HepG2 (cell line): ENCODE results near the gene CHDH. TPM values are rescaled to one million over a fixed set of nuclear protein-coding genes. Genes with fewer than 3 reads are reported as not detected.

Experiments
- ATAC-seq: fragments of 200-7000 bp; cut with Tn5 transposase; 3 replicates; pipeline ENCODE4 v1.9.1; 2020; ENCODE audit warnings: mild to moderate bottlenecking, moderate library complexity
- BruUV-seq: library from RNA; stranded (reverse); fragments of 400-500 nt; replicated peaks from 2 replicates; lab custom pipeline; 2021; lab: Mats Ljungman, UMichigan
- CTCF ChIA-PET: fragments of 300-600 bp; formaldehyde crosslinking; extraction: SDS; loops from one replicate; lab custom pipeline; 2021; ENCODE audit warnings: low total read pairs, inconsistent platforms, low intra/inter-chr PET ratio; lab: Yijun Ruan, JAX
- POLR2A ChIA-PET: fragments of 350-600 bp; sonication (Branson Sonifier 250); formaldehyde crosslinking; loops from one replicate; lab custom pipeline; 2020; ENCODE audit warnings: antibody characterized with exemption, inconsistent platforms; lab: Yijun Ruan, JAX
- DNase-seq: peaks from one replicate; pipeline ENCODE4 v3.0.0-alpha.2; 2015; ENCODE audit warnings: low spot score
- FAIRE-seq: peaks from 3 replicates; lab custom pipeline; 2011; peaks lifted over from hg19 to GRCh38; lab: Jason Lieb, UNC
- H2AFZ ChIP-seq: one replicate; pipeline ENCODE4 v1.6.1; 2011; ENCODE audit warnings: low read length, inconsistent platforms
- H3K27ac ChIP-seq: fragments of 300-600 bp; 3 replicates; pipeline ENCODE4 v1.8.0; 2011; ENCODE audit warnings: mixed run types, mild to moderate bottlenecking, mixed read lengths, low read length, inconsistent platforms; ENCODE audit not compliant: insufficient read depth; ENCODE audit errors: extremely low read length
- H3K27me3 ChIP-seq, 2 experiments: fragments of 200-600 bp in 1 of 2; 2 replicates in 1 of 2; 3 replicates in 1 of 2; pipeline versions ENCODE4 v1.6.0 to v1.8.0; 2011; ENCODE audit warnings: low read length in 2 of 2, mild to moderate bottlenecking in 2 of 2, moderate library complexity in 2 of 2, inconsistent platforms in 1 of 2; ENCODE audit not compliant: insufficient read depth in 2 of 2, control insufficient read depth in 1 of 2
- H3K36me3 ChIP-seq, 2 experiments: fragments of 200-600 bp in 1 of 2; replicated peaks in 1 of 2; 2 replicates in 1 of 2; 3 replicates in 1 of 2; pipeline versions ENCODE4 v1.5.1 to v1.8.0; 2011; ENCODE audit warnings: low read length in 2 of 2, inconsistent platforms in 1 of 2; ENCODE audit not compliant: insufficient read depth in 2 of 2, control insufficient read depth in 1 of 2
- H3K4me1 ChIP-seq: 2 replicates; pipeline ENCODE4 v1.5.1; 2012; ENCODE audit warnings: low read length, inconsistent platforms; ENCODE audit not compliant: insufficient read depth
- H3K4me2 ChIP-seq: 2 replicates; pipeline ENCODE4 v1.6.0; 2011; ENCODE audit warnings: low read depth, low read length, inconsistent platforms
- H3K4me3 ChIP-seq, 3 experiments: fragments of 200-600 bp in 1 of 3; sonication (generic), shearing (Covaris generic) in 1 of 3; replicated peaks in 1 of 3; 2 replicates each; pipeline ENCODE4 v1.5.1; 2011 to 2016; ENCODE audit warnings: low read length in 3 of 3, inconsistent platforms in 2 of 3, low read depth in 2 of 3, mild to moderate bottlenecking in 2 of 3, control low read depth in 1 of 3, mixed read lengths in 1 of 3; ENCODE audit not compliant: insufficient read depth in 1 of 3
- H3K79me2 ChIP-seq: one replicate; pipeline ENCODE4 v1.6.1; 2011; ENCODE audit warnings: low read length, inconsistent platforms; ENCODE audit not compliant: insufficient read depth
- H3K9ac ChIP-seq: 2 replicates; pipeline ENCODE4 v1.6.0; 2011; ENCODE audit warnings: mild to moderate bottlenecking, low read depth, low read length, inconsistent platforms; ENCODE audit not compliant: insufficient read depth
- H3K9me3 ChIP-seq: 2 replicates; pipeline ENCODE4 v1.5.1; 2012; ENCODE audit warnings: mild to moderate bottlenecking, low read length
- H4K20me1 ChIP-seq: 2 replicates; pipeline ENCODE4 v1.6.0; 2011; ENCODE audit warnings: inconsistent platforms, mild to moderate bottlenecking, low read length, moderate library complexity; ENCODE audit not compliant: insufficient read depth
- AFF4 ChIP-seq: sonication (generic); formaldehyde crosslinking; IDR thresholded peaks from 2 replicates; pipeline ENCODE4 v1.4.0; 2020; ENCODE audit warnings: missing genetic modification reagents
- AKAP8 ChIP-seq: sonication (generic); formaldehyde crosslinking; IDR thresholded peaks from 2 replicates; pipeline ENCODE4 v1.5.1; 2020; ENCODE audit warnings: mild to moderate bottlenecking, missing genetic modification reagents
- CCDC6 ChIP-seq: sonication (generic); formaldehyde crosslinking; IDR thresholded peaks from 2 replicates; pipeline ENCODE4 v1.8.1; 2022; ENCODE audit warnings: mild to moderate bottlenecking, missing genetic modification reagents, moderate library complexity
- CREB1 ChIP-seq, 2 experiments: fragments of 450-650 bp in 1 of 2; IDR thresholded peaks; 2 replicates each; pipeline ENCODE4 v1.6.1; 2016 to 2017; ENCODE audit warnings: control low read depth in 1 of 2, mild to moderate bottlenecking in 1 of 2, missing compliant biosample characterization in 1 of 2, missing genetic modification characterization in 1 of 2
- E2F5 ChIP-seq: sonication (generic); formaldehyde crosslinking; conservative IDR thresholded peaks from 2 replicates; pipeline ENCODE4 v1.4.0; 2020; ENCODE audit warnings: missing genetic modification reagents
- MXD3 ChIP-seq: IDR thresholded peaks from 2 replicates; pipeline ENCODE4 v1.6.1; 2016; ENCODE audit warnings: mild to moderate bottlenecking, missing biosample characterization, missing genetic modification reagents
- SOX5 ChIP-seq: IDR thresholded peaks from 2 replicates; pipeline ENCODE4 v1.6.1; 2016; ENCODE audit warnings: borderline replicate concordance
- TBX2 ChIP-seq: sonication (generic); formaldehyde crosslinking; IDR thresholded peaks from 2 replicates; pipeline ENCODE4 v1.5.0; 2020; ENCODE audit warnings: missing genetic modification reagents, mild to moderate bottlenecking, borderline replicate concordance
- TEAD3 ChIP-seq: optimal IDR thresholded peaks from 2 replicates; pipeline ENCODE3; 2016; ENCODE audit warnings: borderline replicate concordance
- THAP7 ChIP-seq: sonication (generic); formaldehyde crosslinking; IDR thresholded peaks from 2 replicates; pipeline ENCODE4 v1.8.1; 2023; ENCODE audit warnings: mild to moderate bottlenecking, missing genetic modification reagents
- ZBTB42 ChIP-seq: sonication (generic); formaldehyde crosslinking; IDR thresholded peaks from 2 replicates; pipeline ENCODE4 v1.5.0; 2020; ENCODE audit warnings: mild to moderate bottlenecking, missing genetic modification reagents
- ZZZ3 ChIP-seq: sonication (generic); formaldehyde crosslinking; IDR thresholded peaks from 2 replicates; pipeline ENCODE4 v1.4.0; 2020; ENCODE audit warnings: missing genetic modification reagents, mild to moderate bottlenecking, borderline replicate concordance
- WGBS: methylation state at CpG from one replicate; pipeline ENCODE4 v1.1.6; 2017; ENCODE audit warnings: low lambda C conversion rate; 5-methylcytosine and 5-hydroxymethylcytosine counted together
- in situ Hi-C: cut with HindIII; loops from 2 replicates; pipeline ENCODE4 v1.10.0; 2017; ENCODE audit warnings: low pct_unique_long_range_greater_than_20kb; ENCODE audit not compliant: extremely low pct_ligation_motif_present
- intact Hi-C: fragments of 100-400 bp; cut with micrococcal nuclease; formaldehyde crosslinking; loops from one replicate; pipeline ENCODE4 v1.10.0; 2022; ENCODE audit not compliant: unreplicated experiment
- polyA plus RNA-seq, 8 experiments: library from polyadenylated mRNA; depleted of rRNA in 3 of 8; stranded (reverse) in 7 of 8; unstranded in 1 of 8; fragments of >200 nt; fragmentation: Illumina TruSeq in 4 of 8; extraction: Trizol in 4 of 8; gene quantifications; 2 replicates each; pipeline versions ENCODE4 v1.2.1 to v1.2.3, GENCODE V29; 2011 to 2016; ENCODE audit warnings: low read depth in 4 of 8, missing spikeins in 1 of 8, mixed read lengths in 1 of 8; ENCODE audit not compliant: insufficient read depth in 1 of 8
- total RNA-seq, 5 experiments: library from RNA; depleted of rRNA; stranded (reverse); fragments of >200 nt; fragmentation: Illumina TruSeq; extraction: Trizol; gene quantifications; 2 replicates each; pipeline ENCODE4 v1.2.3, GENCODE V29; 2016; ENCODE audit warnings: low read depth in 1 of 5

Gene CHDH
- total and polyA plus RNA-seq, 2 of the 13 experiments (the other 11 are each of a cell fraction or from before 2014, with no cell fraction given) = 28.1 to 48.9 TPM

- intact Hi-C loops = loop anchor here (2.0 kb wide), 1 partner anchor 39 kb away; no protein-coding TSS in a partner anchor
- ATAC-seq (peak; percentile 94), FAIRE-seq (peak; percentile 46), DNase-seq (peak; percentile 71)
- BruUV-seq = TSS peak; percentile 82
- no peaks in the 10 kb centered on the region for H3K9me3 ChIP-seq
- H3K4me3 ChIP-seq = peak within 1 kb of the TSS; percentile 91 to 98 (median 97)
- 16% methylated on average over 22 of the region's 65 CpGs for WGBS
- no peak within 1 kb of the TSS for H2AFZ ChIP-seq
- peaks cover 9 to 49% of the 10 kb centered on the region in 2 experiments for H3K36me3 ChIP-seq
- ChIA-PET POLR2A (interaction anchor here (1.5 to 3.0 kb wide), 3 partner anchors 10 to 39 kb away, joined by 9 to 37 read pairs (median 9); partner anchors contain the start of genes CHDH, IL17RB and SELENOK), CTCF (no interaction called here)
- H3K27me3 ChIP-seq = no peaks in the 10 kb centered on the region; a peak in 1 of 5 replicates
- in situ Hi-C loops = loop anchor here (5.0 kb wide), 1 partner anchor 35 kb away; the partner anchor contains the start of genes CHDH and IL17RB
- peaks cover 17% of the 10 kb centered on the region for H3K4me1 ChIP-seq
- peak within 1 kb of the TSS; percentile 93 for H3K27ac ChIP-seq
- peak within 1 kb of the TSS; percentile 92 for H3K9ac ChIP-seq
- peak within 1 kb of the TSS; percentile 89 for H3K4me2 ChIP-seq
- H3K79me2 ChIP-seq = peaks cover 15% of the 10 kb centered on the region
- H4K20me1 ChIP-seq = no peaks in the 10 kb centered on the region; the same call in 1 of the 2 replicates
- TF ChIP-seq E2F5 (CRISPR knock-in tag) = peak; percentile 54; the same call in 1 of the 2 replicates
- TF ChIP-seq CREB1 (IDR thresholded peaks at IDR 0.05) = no peak
- peak; percentile 61 for TF ChIP-seq CREB1 (CRISPR knock-in tag; IDR thresholded peaks at IDR 0.05)
- peak; percentile 87; the same call in 1 of the 2 replicates for TF ChIP-seq THAP7 (CRISPR knock-in tag)
- TF ChIP-seq AFF4 (CRISPR knock-in tag) = no peak
- no peak for TF ChIP-seq TEAD3 (CRISPR knock-in tag)
- peak; percentile 28; the same call in 1 of the 2 replicates for TF ChIP-seq ZZZ3 (CRISPR knock-in tag)
- peak; percentile 64; the same call in 1 of the 2 replicates for TF ChIP-seq AKAP8 (CRISPR knock-in tag)
- TF ChIP-seq SOX5 (CRISPR knock-in tag) = 0 out of 2 replicates have a peak, but pooled peaks have one; percentile 20
- peak; percentile 86 for TF ChIP-seq TBX2 (CRISPR knock-in tag)
- TF ChIP-seq MXD3 = peak; percentile 84; the same call in 1 of the 2 replicates
- TF ChIP-seq CCDC6 = peak; percentile 66; the same call in 1 of the 2 replicates
- peak; percentile 55; the same call in 1 of the 2 replicates for TF ChIP-seq ZBTB42 (CRISPR knock-in tag)
These were observed 35.7 kb upstream of the CHDH start, which contains the start of gene ACTR8 for GRCh38 chr3:53881691-53882593. TSS of gene ACTR8 (minus strand) at chr3:53882152. CDS start at chr3:53882101, 51 bp downstream.
